Measurements from ENCODE around the gene LENEP.

GRCh38 chr1:155017946-155018316 lies 24.5 kb downstream of the LENEP start:
- no peak for TF ChIP-seq CTCF (IDR thresholded peaks at IDR 0.05)
- TF ChIP-seq EZH2 (IDR thresholded peaks at IDR 0.05) = no peak

All from neural progenitor cell (in vitro differentiated cells).